Measurements from ENCODE around the gene SHISA5. TPM values are rescaled to one million over a fixed set of nuclear protein-coding genes. Genes with fewer than 3 reads are reported as not detected.

Gene SHISA5
- total RNA-seq, 1 experiment from 2014 or later = 104 TPM

DNA sequence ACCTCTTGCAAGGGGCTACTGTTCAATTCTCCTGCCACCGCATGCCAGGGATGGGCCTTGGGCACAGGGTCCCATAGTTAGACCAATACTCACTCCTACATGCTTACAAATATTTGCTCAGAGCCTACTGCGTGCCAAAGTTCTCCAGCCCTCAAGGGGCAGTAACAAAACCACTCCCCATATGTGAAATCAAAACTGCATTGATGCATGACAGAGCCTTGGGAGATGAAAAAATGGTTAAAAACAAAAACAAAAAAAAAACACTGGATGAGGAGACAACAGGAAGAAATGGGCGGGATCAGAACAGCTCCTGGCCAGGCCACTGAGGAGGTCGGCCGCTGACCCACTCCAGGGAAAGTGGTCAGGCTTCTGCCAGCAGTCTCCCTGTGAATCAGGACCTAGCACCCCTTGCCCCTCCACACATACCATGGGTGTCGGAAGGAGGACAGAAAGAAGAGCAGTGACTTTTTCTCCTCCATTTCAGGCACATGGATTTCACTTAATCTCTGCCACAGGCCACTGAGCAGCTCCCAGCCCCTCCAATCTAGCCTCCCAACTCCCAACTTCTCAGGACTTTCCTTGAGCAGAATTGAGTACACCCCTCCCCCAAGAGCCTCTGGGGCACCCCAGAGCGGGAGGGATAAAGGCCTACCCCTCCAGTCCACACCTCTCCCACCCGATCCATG lies 76.9 kb downstream of the SHISA5 start:
- Histone ChIP-seq H3K4me2 (ENCODE audit: low read length) (no peak overlapping the region), H3K79me2 (ENCODE audit: insufficient read depth, low read length) (no peaks in the 10 kb centered on the region; the same call in 1 of the 2 replicates), H2AFZ (ENCODE audit: low read depth, low read length, poor library complexity, severe bottlenecking) (no peak overlapping the region), H3K36me3 (ENCODE audit: control insufficient read depth in 1 of 2, insufficient read depth in 2 of 2, low read length in 2 of 2) (peaks cover 0 to 2% of the 10 kb centered on the region in 2 experiments; a peak in 1 of 4 replicates), H3K4me3 (replicated peaks in 1 of 2; ENCODE audit: low read depth in 1 of 2, low read length in 2 of 2) (no peak overlapping the region), H3K27ac (ENCODE audit: low read depth, low read length) (no peak overlapping the region), H4K20me1 (ENCODE audit: insufficient read depth) (no peaks in the 10 kb centered on the region), H3K4me1 (ENCODE audit: control insufficient read depth in 1 of 2, insufficient read depth in 2 of 2, low read length in 2 of 2) (peaks cover 20 to 36% of the 10 kb centered on the region in 2 experiments), H3K9me3 (ENCODE audit: control insufficient read depth in 1 of 2, insufficient read depth in 1 of 2, low read depth in 1 of 2, low read length in 2 of 2) (no peaks in the 10 kb centered on the region), H3K9me2 (ENCODE audit: insufficient read depth) (no peaks in the 10 kb centered on the region), H3K27me3 (ENCODE audit: insufficient read depth, low read length) (no peaks in the 10 kb centered on the region), H3K9ac (ENCODE audit: low read length) (no peak overlapping the region)
- CTCF ChIA-PET = interaction anchor here (1.0 to 1.2 kb wide), 2 partner anchors 9 kb away, joined by 3 read pairs; no protein-coding TSS in a partner anchor
- no TSS peak for BruUV-seq (replicated peaks)
- RAD21 ChIA-PET (ENCODE audit: low non-redundant PET in 1 of 2, low total read pairs in 2 of 2, uncharacterized antibody in 2 of 2, unreplicated experiment in 2 of 2) = no interaction called here
- DNase-seq (ENCODE audit: low read depth, low spot score) (no peak), ATAC-seq (no peak)
- POLR2A ChIA-PET = no interaction called here
- TF ChIP-seq, protein P1, sequence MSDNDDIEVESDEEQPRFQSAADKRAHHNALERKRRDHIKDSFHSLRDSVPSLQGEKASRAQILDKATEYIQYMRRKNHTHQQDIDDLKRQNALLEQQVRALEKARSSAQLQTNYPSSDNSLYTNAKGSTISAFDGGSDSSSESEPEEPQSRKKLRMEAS (IDR thresholded peaks at IDR 0.05) = no peak
- TF ChIP-seq EZH2 (IDR thresholded peaks at IDR 0.05) (no peak), EZH2phosphoT487 (IDR thresholded peaks at IDR 0.05; ENCODE audit: borderline replicate concordance) (no peak), SIN3A (IDR thresholded peaks at IDR 0.05; ENCODE audit: low read depth) (no peak), SP1 (IDR thresholded peaks at IDR 0.05; ENCODE audit: low read depth) (no peak)
- TF ChIP-seq, protein P2, sequence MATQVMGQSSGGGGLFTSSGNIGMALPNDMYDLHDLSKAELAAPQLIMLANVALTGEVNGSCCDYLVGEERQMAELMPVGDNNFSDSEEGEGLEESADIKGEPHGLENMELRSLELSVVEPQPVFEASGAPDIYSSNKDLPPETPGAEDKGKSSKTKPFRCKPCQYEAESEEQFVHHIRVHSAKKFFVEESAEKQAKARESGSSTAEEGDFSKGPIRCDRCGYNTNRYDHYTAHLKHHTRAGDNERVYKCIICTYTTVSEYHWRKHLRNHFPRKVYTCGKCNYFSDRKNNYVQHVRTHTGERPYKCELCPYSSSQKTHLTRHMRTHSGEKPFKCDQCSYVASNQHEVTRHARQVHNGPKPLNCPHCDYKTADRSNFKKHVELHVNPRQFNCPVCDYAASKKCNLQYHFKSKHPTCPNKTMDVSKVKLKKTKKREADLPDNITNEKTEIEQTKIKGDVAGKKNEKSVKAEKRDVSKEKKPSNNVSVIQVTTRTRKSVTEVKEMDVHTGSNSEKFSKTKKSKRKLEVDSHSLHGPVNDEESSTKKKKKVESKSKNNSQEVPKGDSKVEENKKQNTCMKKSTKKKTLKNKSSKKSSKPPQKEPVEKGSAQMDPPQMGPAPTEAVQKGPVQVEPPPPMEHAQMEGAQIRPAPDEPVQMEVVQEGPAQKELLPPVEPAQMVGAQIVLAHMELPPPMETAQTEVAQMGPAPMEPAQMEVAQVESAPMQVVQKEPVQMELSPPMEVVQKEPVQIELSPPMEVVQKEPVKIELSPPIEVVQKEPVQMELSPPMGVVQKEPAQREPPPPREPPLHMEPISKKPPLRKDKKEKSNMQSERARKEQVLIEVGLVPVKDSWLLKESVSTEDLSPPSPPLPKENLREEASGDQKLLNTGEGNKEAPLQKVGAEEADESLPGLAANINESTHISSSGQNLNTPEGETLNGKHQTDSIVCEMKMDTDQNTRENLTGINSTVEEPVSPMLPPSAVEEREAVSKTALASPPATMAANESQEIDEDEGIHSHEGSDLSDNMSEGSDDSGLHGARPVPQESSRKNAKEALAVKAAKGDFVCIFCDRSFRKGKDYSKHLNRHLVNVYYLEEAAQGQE (IDR thresholded peaks at IDR 0.05; ENCODE audit: low read depth) = no peak
- intact Hi-C loops (cut with micrococcal nuclease) = no loop called here
